ENCODE results near the gene CREM.
"Not testable (repeated sequence)": the region's sequence is repeated elsewhere in the genome, so short reads cannot be mapped to it uniquely, and the experiment has no call there.

The CREM gene

DNA sequence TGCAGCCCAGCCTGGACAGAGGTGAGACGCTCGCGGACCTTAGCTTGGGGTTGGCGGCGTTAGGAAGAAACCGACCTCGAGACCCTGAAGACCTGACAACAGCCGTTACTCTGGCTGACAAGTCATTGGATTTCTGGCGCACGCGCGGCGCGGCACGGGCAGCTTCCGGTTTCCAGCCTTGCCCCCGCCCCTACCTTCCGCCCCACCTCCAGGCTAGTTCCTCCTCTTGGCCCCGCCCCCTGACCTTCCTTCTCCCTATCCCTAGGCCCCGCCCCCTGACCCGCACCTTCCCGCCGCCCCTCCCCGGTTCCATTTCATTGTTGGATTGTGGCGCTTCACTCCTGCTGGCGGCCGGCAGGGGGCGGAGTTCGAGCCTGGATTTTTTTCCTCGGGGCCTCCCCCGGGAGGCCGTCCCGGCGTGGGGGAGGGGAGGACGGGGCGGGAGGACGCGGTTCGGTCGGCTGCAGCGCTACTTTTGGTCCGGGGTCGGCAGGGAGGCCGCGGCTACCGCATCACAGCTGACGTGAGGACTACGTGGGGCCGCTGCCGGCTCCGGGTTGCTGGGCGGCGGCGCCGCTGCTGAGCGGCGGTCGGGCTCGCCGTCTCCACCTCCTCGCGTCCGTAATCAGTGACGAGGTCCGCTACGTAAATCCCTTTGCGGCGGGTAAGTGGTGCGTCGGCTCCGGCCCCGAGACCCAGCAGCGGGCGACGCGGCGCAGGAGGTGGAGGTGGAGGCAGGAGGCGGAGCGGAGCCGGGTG is at the start of gene CREM:
Gene CREM, plus strand, starts transcription at position 317 of the 759 bp plus-strand sequence. CDS start 10,990 bp downstream, outside the sequence.
- DNase-seq, result peak; percentile 100

DNA sequence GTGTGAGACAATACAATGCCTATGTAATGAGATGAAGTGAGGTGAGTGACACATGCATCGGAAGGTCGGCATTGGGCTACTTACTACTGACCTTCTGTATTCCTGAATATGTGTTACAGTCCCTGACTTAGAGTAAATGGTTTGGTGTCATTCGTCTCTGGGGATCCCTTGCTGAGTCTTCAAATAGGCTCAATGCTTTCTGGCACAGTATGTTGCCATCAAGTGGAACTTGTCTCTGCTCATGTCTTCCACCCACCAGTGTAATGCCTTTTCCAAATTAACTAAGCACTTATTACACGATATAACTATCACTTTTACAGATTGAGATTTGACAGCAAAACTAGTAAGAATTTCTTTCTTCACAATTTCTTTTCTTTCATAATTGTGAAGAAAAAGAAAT is 47.4 kb upstream of the CREM start:
- DNase-seq, result no peak

DNA sequence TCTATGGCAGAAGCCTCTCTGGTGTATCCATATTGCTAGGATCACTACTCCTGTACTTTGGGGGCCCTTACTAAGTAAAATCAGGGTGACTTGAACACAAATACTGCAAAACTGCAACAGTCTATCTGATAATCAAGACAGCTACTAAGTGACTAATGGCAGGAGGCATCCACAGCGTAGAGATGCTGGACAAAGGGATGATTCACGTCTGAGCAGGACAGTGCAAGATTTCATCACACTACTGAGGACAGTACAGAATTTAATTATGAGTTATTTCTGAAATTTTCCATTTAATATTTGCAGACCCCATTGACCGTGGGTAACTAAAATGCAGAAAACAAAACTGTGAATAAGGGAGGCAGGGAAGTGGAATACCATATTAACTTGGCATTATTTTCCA is 46.9 kb upstream of the CREM start:
- DNase-seq, result no peak

GRCh38 chr10:35080261-35080660 is 46.4 kb upstream of the CREM start:
- DNase-seq, result not testable (repeated sequence)

- DNase-seq, result no peak
These were observed 43.4 kb upstream of the CREM start for GRCh38 chr10:35083242-35083641.

- DNase-seq, result peak; percentile 7
These were observed 37.0 kb upstream of the CREM start for GRCh38 chr10:35089611-35090161.

DNA sequence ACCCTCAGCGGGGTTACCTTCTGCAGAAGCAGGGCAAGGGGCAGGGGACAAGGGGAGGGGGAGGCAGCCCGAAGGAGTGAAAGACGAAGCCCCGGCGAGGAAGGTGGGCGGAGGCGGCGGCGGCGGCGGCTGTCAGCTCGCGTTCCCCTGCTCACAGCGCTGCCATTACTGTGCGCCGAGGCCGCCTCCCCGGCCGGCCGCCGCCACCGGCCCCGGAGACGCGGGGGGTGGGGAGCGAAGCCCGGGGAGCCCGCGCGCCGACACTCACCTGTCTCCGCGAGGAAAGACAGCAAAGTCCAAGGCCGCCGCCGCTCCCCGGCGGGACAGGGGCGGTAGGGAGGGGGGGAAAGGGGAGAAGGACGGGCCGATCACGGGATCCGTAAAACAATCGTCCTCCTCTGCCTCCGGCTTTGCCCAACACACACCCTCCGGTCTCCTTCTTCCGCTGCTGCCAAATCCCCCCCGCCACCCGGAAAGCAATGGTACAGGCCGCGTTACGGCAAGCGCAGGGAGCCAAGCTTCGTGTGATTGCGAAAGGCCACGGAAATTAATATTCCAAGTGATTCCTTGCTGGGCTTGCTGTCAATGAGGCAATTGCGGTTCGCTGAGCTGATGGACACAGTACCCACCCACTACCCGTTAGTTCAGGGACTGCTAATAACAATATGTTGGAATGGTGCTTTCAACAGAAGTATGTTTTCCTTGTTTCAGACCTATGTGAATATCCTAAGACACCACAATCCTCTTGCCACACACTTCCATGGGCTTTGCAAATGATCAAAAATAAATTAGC is 36.3 kb upstream of the CREM start, which contains the start of gene CUL2:
Gene CUL2, minus strand, starts transcription at position 180 of the 793 bp plus-strand sequence. CDS start 19,024 bp downstream, outside the sequence.
- peak; percentile 91 for DNase-seq

DNA sequence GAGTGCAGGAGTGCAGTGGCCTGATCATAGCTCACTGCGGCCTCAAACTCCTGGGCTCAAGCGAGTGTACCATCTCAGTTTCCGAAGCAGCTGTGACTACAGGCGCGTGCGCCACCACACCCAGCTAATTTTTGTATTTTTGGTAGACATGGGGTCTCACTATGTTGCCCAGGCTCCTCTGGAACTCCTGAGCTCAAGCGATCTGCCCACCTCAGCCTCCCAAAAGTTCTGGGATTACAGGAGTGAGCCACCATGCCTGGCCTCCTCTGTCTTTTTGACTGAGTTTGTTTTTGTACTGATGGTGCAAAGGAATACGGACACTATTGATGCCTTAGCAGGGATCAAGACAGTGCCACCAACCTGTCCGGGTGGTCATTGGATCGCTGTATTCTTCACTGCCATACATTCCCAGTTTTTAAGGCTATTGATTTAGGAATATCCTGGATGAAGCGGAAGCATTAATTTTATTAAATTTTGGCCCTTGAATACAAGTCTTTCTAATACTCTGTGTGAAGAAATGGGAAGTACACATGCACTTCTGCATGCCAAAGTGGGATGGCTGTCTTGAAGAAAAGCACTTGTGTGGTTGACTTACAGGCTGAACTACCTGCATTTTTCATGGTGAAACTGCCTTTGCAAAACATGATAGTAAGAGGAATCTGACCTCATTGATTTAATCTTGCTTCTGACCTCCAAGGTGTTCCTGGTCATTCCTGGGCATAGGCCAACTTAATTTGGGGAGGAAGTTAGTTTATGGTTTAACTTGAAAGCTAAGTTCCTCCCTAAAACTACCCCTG is 34.5 kb upstream of the CREM start:
- no peak for DNase-seq

DNA sequence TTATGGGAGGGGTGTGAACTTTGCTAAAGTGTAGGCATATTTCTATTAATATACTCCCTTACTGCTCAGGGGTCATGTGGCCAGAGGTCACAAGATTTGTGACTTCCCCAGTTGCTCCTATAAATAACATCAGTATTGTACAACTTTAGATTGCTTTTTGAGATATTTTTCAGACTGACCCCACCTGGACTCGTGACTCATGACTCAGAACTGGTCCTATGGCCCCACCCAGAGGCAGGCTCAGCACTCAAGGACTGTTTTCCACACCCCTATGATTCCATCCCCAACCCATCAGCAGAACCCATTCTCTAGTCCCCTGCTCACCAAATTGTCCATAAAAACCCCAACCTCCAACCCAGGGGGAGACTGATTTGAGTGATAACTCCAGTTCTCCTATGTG is 33.8 kb upstream of the CREM start:
- DNase-seq, result no peak

GRCh38 chr10:35096312-35096711 is 30.3 kb upstream of the CREM start:
- DNase-seq, result no peak

- no peak for DNase-seq
These were observed 29.1 kb upstream of the CREM start for GRCh38 chr10:35097510-35097909.

DNA sequence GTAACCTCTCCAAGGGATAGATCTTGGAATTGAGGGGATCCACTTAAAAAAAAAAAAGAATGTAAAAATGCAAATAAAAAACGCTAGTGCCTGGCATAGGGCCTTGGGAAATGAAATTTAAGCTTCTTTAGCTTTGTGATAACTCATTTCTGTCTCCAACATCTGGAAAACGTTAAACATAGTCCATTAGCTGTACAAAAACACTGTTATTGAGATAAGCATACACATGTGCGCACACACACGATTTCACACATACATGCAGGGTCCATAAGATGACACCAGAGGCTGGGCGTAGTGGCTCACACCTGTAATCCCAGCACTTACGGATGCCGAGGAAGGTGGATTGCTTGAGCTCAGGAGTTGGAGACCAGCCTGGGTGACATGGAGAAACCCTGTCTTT is 22.8 kb upstream of the CREM start:
- no peak for DNase-seq

- no peak for DNase-seq
These were observed 14.1 kb upstream of the CREM start for GRCh38 chr10:35112571-35112970.

DNA sequence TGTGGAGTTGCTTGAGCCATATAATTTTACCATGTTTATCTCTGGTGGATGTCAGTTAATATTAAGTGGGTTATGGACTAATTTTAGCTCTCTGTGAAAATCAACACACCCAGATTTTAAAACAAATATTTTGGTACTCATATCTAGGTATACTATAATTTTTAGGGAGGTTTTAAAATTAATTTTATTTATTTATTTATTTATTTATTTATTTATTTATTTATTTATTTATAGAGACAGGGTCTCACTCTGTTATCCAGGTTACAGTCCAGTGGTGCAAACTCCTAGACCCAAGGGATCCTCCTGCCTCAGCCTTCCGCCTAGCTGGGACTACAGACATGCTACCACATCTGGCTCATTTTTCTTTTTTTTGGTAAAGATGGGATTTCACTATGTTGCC is 7.3 kb upstream of the CREM start:
- no peak for DNase-seq

GRCh38 chr10:35124540-35124939 is 2.1 kb upstream of the CREM start:
- no peak for DNase-seq

DNA sequence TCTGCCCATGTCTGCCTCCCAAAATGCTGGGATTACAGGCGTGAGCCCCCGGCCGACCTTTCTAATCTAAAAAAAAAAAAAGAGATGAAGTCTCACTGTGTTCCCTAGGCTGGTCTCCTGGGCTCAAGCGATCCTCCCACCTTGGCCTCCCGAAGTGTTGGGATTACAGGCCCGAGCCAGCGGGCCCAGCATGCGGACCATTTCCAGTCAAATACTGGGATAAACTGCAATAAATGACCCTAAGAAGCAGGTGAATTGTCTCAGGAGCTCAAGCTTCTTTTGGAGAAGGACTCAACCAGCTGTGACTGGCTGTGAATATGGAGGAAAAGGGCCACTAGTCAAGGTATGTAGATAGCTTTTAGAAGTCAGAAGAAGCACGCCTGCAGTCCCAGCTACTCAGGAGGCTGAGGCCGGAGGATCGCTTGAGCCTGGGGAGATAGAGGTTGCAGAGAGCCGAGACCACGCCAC is 550 bp upstream of the CREM start:
- DNase-seq, result no peak

GRCh38 chr10:35127289-35127891 is 744 bp downstream of the CREM start:
- peak; percentile 62 for DNase-seq

- DNase-seq, result no peak
These were observed 2.6 kb downstream of the CREM start for GRCh38 chr10:35129185-35129674.

DNA sequence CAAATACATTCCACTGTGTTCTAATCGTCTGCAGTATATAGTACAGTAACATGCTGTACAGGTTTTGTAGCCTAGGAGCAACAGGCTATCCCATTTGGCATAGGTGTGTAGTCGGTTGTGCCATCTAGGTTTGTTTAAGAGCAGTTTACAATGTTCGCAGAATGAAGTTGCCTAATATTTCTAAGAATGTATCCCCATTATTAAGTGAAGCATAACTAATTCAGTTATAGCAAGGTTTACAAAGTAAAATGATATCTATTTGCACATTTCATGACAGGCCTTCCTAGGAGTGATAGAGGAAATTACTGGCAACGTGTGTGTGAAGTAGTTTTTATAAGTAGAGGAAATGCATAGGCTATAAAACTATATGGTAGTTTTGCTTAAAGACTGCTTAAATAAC is 4.0 kb downstream of the CREM start:
- no peak for DNase-seq

GRCh38 chr10:35132727-35133126 is 6.1 kb downstream of the CREM start:
- DNase-seq, result no peak

DNA sequence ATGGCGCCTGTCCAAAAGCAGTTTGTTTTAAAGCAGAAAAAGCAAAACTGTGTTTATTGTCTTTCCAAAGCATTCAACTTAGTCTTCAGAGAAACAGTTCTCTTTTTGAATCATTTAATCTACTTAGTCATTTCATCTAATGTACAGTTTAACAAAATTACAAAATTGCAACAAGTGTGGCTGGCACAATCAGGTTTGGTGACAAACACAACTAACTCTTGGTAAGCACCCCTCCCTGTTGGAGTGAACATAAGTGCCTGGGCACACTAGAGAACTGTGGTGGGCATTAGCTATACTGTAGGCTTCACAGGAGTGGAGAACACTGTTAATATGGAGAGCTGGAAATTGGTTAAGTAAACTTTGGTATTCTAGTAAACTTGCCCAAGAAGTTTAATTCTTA is 6.9 kb downstream of the CREM start:
- DNase-seq, result no peak

DNA sequence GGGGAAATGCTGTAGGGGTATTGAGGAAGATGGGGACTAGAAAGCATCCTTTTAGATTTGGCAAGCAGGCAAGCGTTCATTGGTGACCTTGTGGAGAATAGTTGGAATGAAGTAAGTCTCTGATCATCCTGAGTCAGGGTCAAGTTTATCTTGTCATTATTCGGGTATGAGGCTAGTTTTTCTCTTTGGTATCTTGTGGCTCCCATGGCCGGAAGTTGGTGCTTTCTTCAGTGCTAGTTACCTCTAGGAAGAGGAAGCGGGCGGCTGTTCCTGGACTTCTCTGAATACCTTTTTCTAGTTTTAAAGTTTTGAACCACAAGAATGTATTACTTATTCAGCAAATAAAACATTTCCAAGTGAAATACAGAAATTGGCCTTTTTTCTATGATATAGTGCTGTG is 9.2 kb downstream of the CREM start:
- DNase-seq, result no peak

Data from activated CD4-positive, alpha-beta T cell treated with anti-CD3 and anti-CD28 coated beads, Interleukin-2, amount 50 U/mL, for 1 hour (primary cell).